Osteoblast (primary cell): ENCODE data around the gene TBC1D24. TPM values are rescaled to one million over a fixed set of nuclear protein-coding genes. Genes with fewer than 3 reads are reported as not detected.

Experiments used
- DNase-seq: peaks from one replicate; pipeline ENCODE4 v3.0.0; 2011; ENCODE audit warnings: low spot score, mixed read lengths; ENCODE audit not compliant: insufficient read length; ENCODE audit errors: missing footprints
- H2AFZ ChIP-seq: 2 replicates; pipeline ENCODE4 v1.6.0; 2011; ENCODE audit warnings: mild to moderate bottlenecking, low read length
- H3K27ac ChIP-seq: 2 replicates; pipeline ENCODE4 v1.5.1; 2011; ENCODE audit warnings: mild to moderate bottlenecking, low read depth, low read length, moderate library complexity
- H3K27me3 ChIP-seq: 2 replicates; pipeline ENCODE4 v1.6.0; 2012; ENCODE audit warnings: mild to moderate bottlenecking, control low read depth, inconsistent platforms, low read length, moderate library complexity; ENCODE audit not compliant: insufficient read depth
- H3K36me3 ChIP-seq: 2 replicates; pipeline ENCODE4 v1.5.1; 2011; ENCODE audit warnings: mild to moderate bottlenecking, low read length, control low read depth, moderate library complexity; ENCODE audit not compliant: insufficient read depth
- H3K4me1 ChIP-seq: 2 replicates; pipeline ENCODE4 v1.5.1; 2011; ENCODE audit warnings: mild to moderate bottlenecking, low read length, control low read depth, moderate library complexity; ENCODE audit not compliant: insufficient read depth
- H3K4me2 ChIP-seq: 2 replicates; pipeline ENCODE4 v1.6.0; 2011; ENCODE audit warnings: mild to moderate bottlenecking, low read length; ENCODE audit not compliant: insufficient read depth
- H3K4me3 ChIP-seq: fragments of 200-600 bp; sonication (generic); 3 replicates; pipeline ENCODE4 v1.5.1; 2012; ENCODE audit warnings: mild to moderate bottlenecking, low read length, inconsistent platforms; ENCODE audit not compliant: insufficient read depth
- H3K79me2 ChIP-seq: 2 replicates; pipeline ENCODE4 v1.6.0; 2012; ENCODE audit warnings: mild to moderate bottlenecking, low read length, control low read depth, inconsistent platforms; ENCODE audit not compliant: insufficient read depth
- H3K9me3 ChIP-seq: 2 replicates; pipeline ENCODE4 v1.5.1; 2011; ENCODE audit warnings: low read depth, low read length, control low read depth
- H4K20me1 ChIP-seq: 2 replicates; pipeline ENCODE4 v1.6.0; 2012; ENCODE audit warnings: mild to moderate bottlenecking, low read length, control low read depth; ENCODE audit not compliant: insufficient read depth
- CTCF ChIP-seq: IDR thresholded peaks from 2 replicates; pipeline ENCODE4 v1.5.1; 2011; ENCODE audit warnings: mild to moderate bottlenecking, low read depth, low read length, moderate library complexity; ENCODE audit errors: extremely low read depth
- total RNA-seq: library from RNA; depleted of rRNA; stranded (reverse); fragments of >200 nt; gene quantifications from 2 replicates; pipeline ENCODE4 v1.2.3, GENCODE V29; 2012

The TBC1D24 gene
- total RNA-seq, 1 donor, result 16.6 TPM

- DNase-seq, result no peak
- Histone ChIP-seq H3K27ac (no peak overlapping the region), H3K36me3 (no peaks in the 10 kb centered on the region), H3K4me1 (peaks cover 14% of the 10 kb centered on the region), H3K9me3 (no peaks in the 10 kb centered on the region), H3K4me2 (no peak overlapping the region), H3K27me3 (no peaks in the 10 kb centered on the region), H2AFZ (no peak overlapping the region), H4K20me1 (peaks cover 21% of the 10 kb centered on the region), H3K79me2 (peaks cover 57% of the 10 kb centered on the region), H3K4me3 (no peak overlapping the region)
- no peak for TF ChIP-seq CTCF
Measured at GRCh38 chr16:2481676-2482075, 6.7 kb downstream of the TBC1D24 start.

- Histone ChIP-seq H3K36me3 (no peaks in the 10 kb centered on the region), H4K20me1 (peaks cover 21% of the 10 kb centered on the region), H2AFZ (peak overlapping the region; percentile 90), H3K9me3 (no peaks in the 10 kb centered on the region), H3K79me2 (peaks cover 59% of the 10 kb centered on the region), H3K4me3 (peak overlapping the region; percentile 66), H3K4me2 (peak overlapping the region; percentile 81), H3K27me3 (no peaks in the 10 kb centered on the region), H3K4me1 (peaks cover 14% of the 10 kb centered on the region), H3K27ac (peak overlapping the region; percentile 68)
- TF ChIP-seq CTCF, result no peak
- no peak for DNase-seq
Measured at GRCh38 chr16:2482249-2482648, 7.3 kb downstream of the TBC1D24 start.

GRCh38 chr16:2482708-2483534 lies 8.0 kb downstream of the TBC1D24 start:
- peak; percentile 99 for DNase-seq
- H3K4me1 ChIP-seq, result peaks cover 14% of the 10 kb centered on the region
- H3K79me2 ChIP-seq, result peaks cover 55% of the 10 kb centered on the region
- H3K27me3 ChIP-seq, result no peaks in the 10 kb centered on the region
- H3K4me2 ChIP-seq, result peak overlapping the region; percentile 81
- H3K9me3 ChIP-seq, result no peaks in the 10 kb centered on the region
- H2AFZ ChIP-seq, result peak overlapping the region; percentile 90
- peaks cover 21% of the 10 kb centered on the region for H4K20me1 ChIP-seq
- peak overlapping the region; percentile 66 for H3K4me3 ChIP-seq
- no peak for TF ChIP-seq CTCF
- no peaks in the 10 kb centered on the region for H3K36me3 ChIP-seq
- peak overlapping the region; percentile 68 for H3K27ac ChIP-seq

- no peak for TF ChIP-seq CTCF
- H4K20me1 ChIP-seq, result peaks cover 20% of the 10 kb centered on the region
- peak; percentile 66 for DNase-seq
- H3K79me2 ChIP-seq, result peaks cover 49% of the 10 kb centered on the region
- no peaks in the 10 kb centered on the region for H3K36me3 ChIP-seq
- peaks cover 14% of the 10 kb centered on the region for H3K4me1 ChIP-seq
- no peaks in the 10 kb centered on the region for H3K27me3 ChIP-seq
- H3K4me2 ChIP-seq, result peak overlapping the region; percentile 81
- peak overlapping the region; percentile 66 for H3K4me3 ChIP-seq
- H3K27ac ChIP-seq, result no peak overlapping the region
- H3K9me3 ChIP-seq, result no peaks in the 10 kb centered on the region
- no peak overlapping the region for H2AFZ ChIP-seq
Measured at GRCh38 chr16:2483939-2484897, 9.3 kb downstream of the TBC1D24 start.
